HCT116 (cell line): ENCODE data around the gene TMEM201. TPM values are rescaled to one million over a fixed set of nuclear protein-coding genes. Genes with fewer than 3 reads are reported as not detected.

Experiments used
- ATAC-seq: fragments of 200-7000 bp; cut with Tn5 transposase; 2 replicates; pipeline ENCODE4 v1.9.1; 2020; ENCODE audit warnings: mild to moderate bottlenecking, moderate library complexity
- BruUV-seq: library from RNA; stranded (reverse); fragments of 400-500 nt; replicated peaks from 2 replicates; lab custom pipeline; 2021; lab: Mats Ljungman, UMichigan
- CTCF ChIA-PET: fragments of 300-600 bp; sonication (Branson Sonifier 250); formaldehyde crosslinking; loops from one replicate; lab custom pipeline; 2021; ENCODE audit warnings: antibody characterized with exemption; lab: Charles Lee
- POLR2A ChIA-PET: fragments of 300-600, 350-600 bp; sonication (Branson Sonifier 250); formaldehyde crosslinking; loops from one replicate; lab custom pipeline; 2021; ENCODE audit warnings: antibody characterized with exemption; lab: Charles Lee
- RAD21 ChIA-PET, 2 experiments: fragments of 300-600 bp; sonication (Branson Sonifier 250); formaldehyde crosslinking; loops; one replicate each; lab custom pipeline; 2023; ENCODE audit warnings: low total read pairs in 2 of 2; ENCODE audit not compliant: uncharacterized antibody in 2 of 2, unreplicated experiment in 2 of 2, low non-redundant PET in 1 of 2; lab: Charles Lee
- DNase-seq: peaks from one replicate; pipeline ENCODE4 v3.0.0-alpha.2; 2010; ENCODE audit warnings: low read depth, low spot score
- H2AFZ ChIP-seq: fragments of 200-600 bp; shearing (Covaris generic), sonication (generic); 2 replicates; pipeline ENCODE4 v1.6.1; 2017; ENCODE audit warnings: low read depth, mixed run types, mixed read lengths, antibody characterized with exemption, low read length; ENCODE audit not compliant: poor library complexity, severe bottlenecking
- H3K27ac ChIP-seq: 2 replicates; pipeline ENCODE4 v1.5.1; 2012; ENCODE audit warnings: low read depth, low read length
- H3K27me3 ChIP-seq: fragments of 200-600 bp; sonication (generic); 2 replicates; pipeline ENCODE4 v1.6.1; 2016; ENCODE audit warnings: mixed run types, low read length, mixed read lengths; ENCODE audit not compliant: insufficient read depth
- H3K36me3 ChIP-seq, 2 experiments: fragments of 200-500 bp in 1 of 2; fragments of 200-600 bp in 1 of 2; sonication (Bioruptor generic) in 1 of 2; sonication (generic) in 1 of 2; 2 replicates each; pipeline versions ENCODE4 v1.5.1 to v1.6.1; 2014 to 2016; ENCODE audit warnings: low read length in 2 of 2, inconsistent platforms in 1 of 2, mixed read lengths in 1 of 2, mixed run types in 1 of 2; ENCODE audit not compliant: insufficient read depth in 2 of 2, control insufficient read depth in 1 of 2
- H3K4me1 ChIP-seq, 2 experiments: fragments of 200-600 bp in 1 of 2; sonication (generic) in 1 of 2; 2 replicates each; pipeline versions ENCODE4 v1.5.1 to v1.6.1; 2012 to 2017; ENCODE audit warnings: low read length in 2 of 2, inconsistent platforms in 1 of 2, mild to moderate bottlenecking in 1 of 2, mixed read lengths in 1 of 2, mixed run types in 1 of 2, moderate library complexity in 1 of 2; ENCODE audit not compliant: insufficient read depth in 2 of 2, control insufficient read depth in 1 of 2
- H3K4me2 ChIP-seq: fragments of 200-600 bp; sonication (generic); 2 replicates; pipeline ENCODE4 v1.6.1; 2017; ENCODE audit warnings: mixed run types, low read length, mixed read lengths
- H3K4me3 ChIP-seq, 2 experiments: fragments of 200-600 bp in 1 of 2; sonication (generic) in 1 of 2; replicated peaks in 1 of 2; 2 replicates each; pipeline ENCODE4 v1.5.1; 2011 to 2016; ENCODE audit warnings: low read length in 2 of 2, control low read depth in 1 of 2, low read depth in 1 of 2, mild to moderate bottlenecking in 1 of 2, mixed read lengths in 1 of 2, mixed run types in 1 of 2
- H3K79me2 ChIP-seq: fragments of 200-600 bp; sonication (generic); 2 replicates; pipeline ENCODE4 v1.6.1; 2017; ENCODE audit warnings: mild to moderate bottlenecking, mixed run types, low read length, moderate library complexity, mixed read lengths; ENCODE audit not compliant: insufficient read depth
- H3K9ac ChIP-seq: fragments of 200-600 bp; sonication (generic); 2 replicates; pipeline ENCODE4 v1.6.1; 2016; ENCODE audit warnings: low read length, mixed read lengths
- H3K9me2 ChIP-seq: fragments of 200-600 bp; sonication (generic), shearing (Covaris generic); 2 replicates; pipeline ENCODE4 v1.6.1; 2017; ENCODE audit warnings: mixed run types, mild to moderate bottlenecking, moderate library complexity; ENCODE audit not compliant: insufficient read depth
- H3K9me3 ChIP-seq, 2 experiments: fragments of 200-500 bp in 1 of 2; fragments of 200-600 bp in 1 of 2; sonication (Bioruptor generic) in 1 of 2; sonication (generic) in 1 of 2; 2 replicates each; pipeline ENCODE4 v1.6.1; 2014 to 2017; ENCODE audit warnings: low read length in 2 of 2, mixed read lengths in 2 of 2, inconsistent platforms in 1 of 2, low read depth in 1 of 2, mild to moderate bottlenecking in 1 of 2, mixed run types in 1 of 2, moderate library complexity in 1 of 2; ENCODE audit not compliant: control insufficient read depth in 1 of 2, insufficient read depth in 1 of 2
- H4K20me1 ChIP-seq: fragments of 200-600 bp; sonication (generic), shearing (Covaris generic); 2 replicates; pipeline ENCODE4 v1.6.1; 2017; ENCODE audit warnings: mixed run types, mild to moderate bottlenecking, moderate library complexity; ENCODE audit not compliant: insufficient read depth
- CEBPB ChIP-seq: IDR thresholded peaks from 2 replicates; pipeline ENCODE4 v1.6.1; 2012; ENCODE audit warnings: low read depth
- ELF1 ChIP-seq: IDR thresholded peaks from 2 replicates; pipeline ENCODE4 v1.6.1; 2012; ENCODE audit warnings: low read depth, borderline replicate concordance
- EZH2 ChIP-seq: fragments of 200-600 bp; sonication (generic); IDR thresholded peaks from 2 replicates; pipeline ENCODE4 v1.6.1; 2017; ENCODE audit warnings: antibody characterized with exemption, mixed run types
- EZH2phosphoT487 ChIP-seq: fragments of 200-600 bp; IDR thresholded peaks from 2 replicates; pipeline ENCODE4 v1.6.1; 2018; ENCODE audit warnings: antibody characterized with exemption, borderline replicate concordance
- POLR2A ChIP-seq: IDR thresholded peaks from 2 replicates; pipeline ENCODE4 v1.7.0; 2011; ENCODE audit warnings: borderline replicate concordance; ENCODE audit not compliant: insufficient read depth, insufficient read length; ENCODE audit errors: extremely low read depth
- SIN3A ChIP-seq: IDR thresholded peaks from 2 replicates; pipeline ENCODE4 v1.6.1; 2012; ENCODE audit warnings: low read depth
- SRF ChIP-seq: IDR thresholded peaks from 2 replicates; pipeline ENCODE4 v1.6.1; 2012; ENCODE audit warnings: low read depth
- YY1 ChIP-seq: IDR thresholded peaks from 2 replicates; pipeline ENCODE4 v1.6.1; 2011; ENCODE audit warnings: low read length, low read depth, moderate library complexity, mild to moderate bottlenecking; ENCODE audit not compliant: insufficient replicate concordance; ENCODE audit errors: extremely low read depth
- ZNF274 ChIP-seq: fragments of 200-500 bp; sonication (Bioruptor generic); IDR thresholded peaks from 2 replicates; pipeline ENCODE4 v1.6.1; 2014; ENCODE audit warnings: mild to moderate bottlenecking, low read depth, low read length, inconsistent platforms
- intact Hi-C: fragments of 100-400 bp; cut with micrococcal nuclease; formaldehyde crosslinking; loops from 2 replicates; pipeline ENCODE4 v1.10.0; 2022
- total RNA-seq: library from RNA; stranded (reverse); gene quantifications from one replicate; pipeline ENCODE4 v1.2.1, GENCODE V29; 2021; ENCODE audit not compliant: unreplicated experiment
- TF ChIP-seq, protein P1 (sequence below), 3 experiments: fragments of 200-600 bp in 1 of 3; sonication (generic) in 1 of 3; IDR thresholded peaks in 2 of 3; conservative IDR thresholded peaks in 1 of 3; 2 replicates each; pipeline ENCODE4 v1.5.1; 2012 to 2017; ENCODE audit warnings: low read depth in 2 of 3, low read length in 2 of 3, antibody characterized with exemption in 1 of 3, borderline replicate concordance in 1 of 3, control low read depth in 1 of 3, mild to moderate bottlenecking in 1 of 3, mixed read lengths in 1 of 3, mixed run types in 1 of 3, moderate library complexity in 1 of 3; ENCODE audit not compliant: insufficient read depth in 1 of 3
- TF ChIP-seq, protein P2 (sequence below): IDR thresholded peaks from 2 replicates; pipeline ENCODE4 v1.6.1; 2012

TMEM201 gene
- total RNA-seq, 1 experiment from 2014 or later = 27.6 TPM

DNA sequence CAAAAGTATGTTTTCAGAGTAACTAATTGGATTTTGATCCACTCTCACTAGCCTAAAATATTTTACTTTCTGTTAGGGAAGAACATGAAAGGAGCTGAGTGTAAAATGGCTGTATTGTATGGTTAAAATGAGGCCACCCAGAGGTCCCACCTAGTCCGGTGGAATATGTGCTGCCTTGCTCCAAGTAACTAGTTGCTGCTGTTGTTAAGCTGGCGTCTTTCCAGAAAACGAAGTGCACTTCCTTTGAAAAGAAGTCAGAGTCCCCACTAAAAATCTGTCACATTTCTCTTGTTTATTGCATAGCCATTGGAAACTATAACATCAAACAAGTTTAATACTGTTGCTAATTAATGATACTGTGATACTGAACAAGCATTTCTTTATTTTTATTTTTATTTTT, 46.3 kb upstream of the TMEM201 start:
- RAD21 ChIA-PET = no interaction called here
- DNase-seq = no peak
- Histone ChIP-seq H3K4me3 (no peak overlapping the region), H3K36me3 (no peaks in the 10 kb centered on the region; a peak in 1 of 4 replicates), H3K9me2 (no peaks in the 10 kb centered on the region), H3K27ac (0 out of 2 replicates have a peak overlapping the region, but pooled peaks have one; percentile 22), H3K9me3 (no peaks in the 10 kb centered on the region), H3K4me2 (0 out of 2 replicates have a peak overlapping the region, but pooled peaks have one; percentile 3), H3K79me2 (peaks cover 74% of the 10 kb centered on the region), H2AFZ (no peak overlapping the region), H3K27me3 (no peaks in the 10 kb centered on the region), H3K9ac (no peak overlapping the region), H3K4me1 (peaks cover 23 to 45% of the 10 kb centered on the region in 2 experiments), H4K20me1 (peaks cover 4% of the 10 kb centered on the region; the same call in 1 of the 2 replicates)
- TF ChIP-seq POLR2A (no peak), EZH2phosphoT487 (no peak), SRF (no peak), ELF1 (no peak), EZH2 (no peak), ZNF274 (no peak), CEBPB (no peak), YY1 (no peak)
- BruUV-seq = no TSS peak
- CTCF ChIA-PET = interaction anchor here (1.1 kb wide), 1 partner anchor 276 kb away, joined by 3 read pairs; no protein-coding TSS in a partner anchor
- intact Hi-C loops = no loop called here
- ATAC-seq = no peak
- POLR2A ChIA-PET = no interaction called here

DNA sequence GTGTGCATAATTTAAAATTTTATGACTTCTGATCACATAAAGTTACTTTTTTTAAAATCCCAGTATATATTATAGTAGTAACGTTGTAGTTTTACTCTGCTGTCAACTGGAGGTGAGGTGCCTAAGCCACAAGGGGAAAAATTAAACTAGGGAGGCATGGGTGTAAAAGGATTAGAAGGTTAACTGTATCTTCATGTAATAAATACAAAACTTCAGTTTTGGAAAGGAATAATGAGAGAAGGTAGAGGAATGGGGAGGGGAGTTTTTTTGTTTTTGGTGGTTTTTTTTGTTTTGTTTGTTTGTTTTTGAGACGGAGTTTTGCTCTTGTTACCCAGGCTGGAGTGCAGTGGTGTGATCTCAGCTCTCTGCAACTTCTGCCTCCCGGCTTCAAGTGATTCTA, 43.8 kb upstream of the TMEM201 start:
- Histone ChIP-seq H3K36me3 (no peaks in the 10 kb centered on the region; a peak in 1 of 4 replicates), H2AFZ (no peak overlapping the region), H3K4me3 (no peak overlapping the region), H3K27me3 (no peaks in the 10 kb centered on the region), H3K4me1 (peaks cover 10 to 29% of the 10 kb centered on the region in 2 experiments; a peak in 3 of 4 replicates), H3K27ac (no peak overlapping the region), H3K79me2 (peaks cover 95% of the 10 kb centered on the region), H4K20me1 (peaks cover 4% of the 10 kb centered on the region; the same call in 1 of the 2 replicates), H3K4me2 (no peak overlapping the region), H3K9me2 (no peaks in the 10 kb centered on the region), H3K9me3 (no peaks in the 10 kb centered on the region), H3K9ac (no peak overlapping the region)
- TF ChIP-seq, protein P1, sequence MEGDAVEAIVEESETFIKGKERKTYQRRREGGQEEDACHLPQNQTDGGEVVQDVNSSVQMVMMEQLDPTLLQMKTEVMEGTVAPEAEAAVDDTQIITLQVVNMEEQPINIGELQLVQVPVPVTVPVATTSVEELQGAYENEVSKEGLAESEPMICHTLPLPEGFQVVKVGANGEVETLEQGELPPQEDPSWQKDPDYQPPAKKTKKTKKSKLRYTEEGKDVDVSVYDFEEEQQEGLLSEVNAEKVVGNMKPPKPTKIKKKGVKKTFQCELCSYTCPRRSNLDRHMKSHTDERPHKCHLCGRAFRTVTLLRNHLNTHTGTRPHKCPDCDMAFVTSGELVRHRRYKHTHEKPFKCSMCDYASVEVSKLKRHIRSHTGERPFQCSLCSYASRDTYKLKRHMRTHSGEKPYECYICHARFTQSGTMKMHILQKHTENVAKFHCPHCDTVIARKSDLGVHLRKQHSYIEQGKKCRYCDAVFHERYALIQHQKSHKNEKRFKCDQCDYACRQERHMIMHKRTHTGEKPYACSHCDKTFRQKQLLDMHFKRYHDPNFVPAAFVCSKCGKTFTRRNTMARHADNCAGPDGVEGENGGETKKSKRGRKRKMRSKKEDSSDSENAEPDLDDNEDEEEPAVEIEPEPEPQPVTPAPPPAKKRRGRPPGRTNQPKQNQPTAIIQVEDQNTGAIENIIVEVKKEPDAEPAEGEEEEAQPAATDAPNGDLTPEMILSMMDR (IDR thresholded peaks at IDR 0.05 in 2 of 3, conservative IDR thresholded peaks at IDR 0.05 in 1 of 3; ENCODE audit: borderline replicate concordance in 1 of 3, insufficient read depth in 1 of 3, low read depth in 2 of 3, low read length in 2 of 3) = no peak
- TF ChIP-seq, protein P2, sequence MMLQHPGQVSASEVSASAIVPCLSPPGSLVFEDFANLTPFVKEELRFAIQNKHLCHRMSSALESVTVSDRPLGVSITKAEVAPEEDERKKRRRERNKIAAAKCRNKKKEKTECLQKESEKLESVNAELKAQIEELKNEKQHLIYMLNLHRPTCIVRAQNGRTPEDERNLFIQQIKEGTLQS = no peak
- no peak for TF ChIP-seq SRF
- no peak for TF ChIP-seq SIN3A
- no peak for ATAC-seq
- no peak for DNase-seq
- no TSS peak for BruUV-seq
- intact Hi-C loops = no loop called here
- POLR2A ChIA-PET = no interaction called here
- CTCF ChIA-PET = no interaction called here
- RAD21 ChIA-PET = no interaction called here
